Hematopoietic multipotent progenitor cell treated with erythropoietin and hydrocortisone succinate and interleukin-3 and kit ligand, for 15 days (in vitro differentiated cells): Measurements from ENCODE around the gene TNFRSF6B.

Experiments used
- DNase-seq: peaks from one replicate; pipeline ENCODE4 v3.0.0-alpha.2; 2015; ENCODE audit warnings: low spot score

The TNFRSF6B gene

GRCh38 chr20:63737945-63738686 lies 41.7 kb downstream of the TNFRSF6B start:
- DNase-seq, result no peak

DNA sequence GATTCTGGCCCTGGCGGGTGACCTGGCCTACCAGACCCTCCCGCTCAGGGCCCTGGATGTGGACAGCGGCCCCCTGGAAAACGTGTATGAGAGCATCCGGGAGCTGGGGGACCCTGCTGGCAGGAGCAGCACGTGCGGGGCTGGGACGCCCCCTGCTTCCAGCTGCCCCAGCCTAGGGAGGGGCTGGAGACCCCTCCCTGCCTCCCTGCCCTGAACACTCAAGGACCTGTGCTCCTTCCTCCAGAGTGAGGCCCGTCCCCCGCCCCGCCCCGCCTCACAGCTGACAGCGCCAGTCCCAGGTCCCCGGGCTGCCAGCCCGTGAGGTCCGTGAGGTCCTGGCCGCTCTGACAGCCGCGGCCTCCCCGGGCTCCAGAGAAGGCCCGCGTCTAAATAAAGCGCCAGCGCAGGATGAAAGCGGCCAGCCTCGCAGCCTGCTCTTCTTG lies 42.3 kb downstream of the TNFRSF6B start:
- no peak for DNase-seq

DNA sequence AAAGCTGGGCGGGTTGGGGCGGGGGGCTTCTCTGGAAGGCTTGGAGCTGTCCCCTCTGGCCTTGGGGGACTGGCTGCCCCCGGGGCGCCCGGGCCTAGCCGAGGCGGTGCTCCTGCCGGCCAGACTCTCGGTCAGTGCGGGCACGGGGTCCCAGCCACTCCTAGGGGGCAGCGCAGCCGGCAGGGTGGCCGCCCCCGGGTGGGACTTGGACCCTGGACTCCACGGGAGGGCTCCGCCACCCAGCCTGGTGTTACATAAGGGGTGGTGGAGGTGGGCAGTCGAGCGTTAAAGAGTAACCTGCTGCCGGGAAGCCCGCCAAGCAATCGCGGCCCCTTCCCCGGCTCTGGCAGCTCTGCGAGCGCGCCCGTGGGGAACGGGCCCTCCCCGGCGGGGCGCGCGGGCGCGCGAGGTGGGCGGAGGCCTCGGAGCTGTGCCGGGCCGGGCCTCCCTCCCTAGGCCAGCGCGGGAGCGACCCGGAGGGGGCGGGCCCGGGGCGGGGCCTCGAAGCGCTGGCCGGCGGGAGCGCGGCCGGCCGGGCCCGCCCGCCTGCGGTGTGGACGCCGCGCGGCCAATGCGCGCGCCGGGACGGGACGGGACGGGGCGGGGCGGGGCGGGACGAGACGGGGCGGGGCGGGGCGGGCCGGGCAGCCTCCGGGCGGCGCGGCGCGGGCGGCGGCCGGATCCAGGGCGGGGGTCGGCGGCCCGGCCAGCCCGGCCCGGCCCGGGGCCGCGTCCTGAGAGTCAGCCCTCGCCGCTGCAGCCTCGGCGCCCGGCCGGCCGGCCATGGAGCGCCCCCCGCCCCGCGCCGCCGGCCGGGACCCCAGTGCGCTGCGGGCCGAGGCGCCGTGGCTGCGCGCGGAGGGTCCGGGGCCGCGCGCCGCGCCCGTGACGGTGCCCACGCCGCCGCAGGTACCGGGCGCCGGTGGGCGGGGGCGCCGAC lies 42.9 kb downstream of the TNFRSF6B start, which contains the start of gene SLC2A4RG:
SLC2A4RG (plus strand) TSS at position 647 of the 940 bp plus-strand sequence; CDS start at position 784, 137 bp downstream.
- peak; percentile 81 for DNase-seq

DNA sequence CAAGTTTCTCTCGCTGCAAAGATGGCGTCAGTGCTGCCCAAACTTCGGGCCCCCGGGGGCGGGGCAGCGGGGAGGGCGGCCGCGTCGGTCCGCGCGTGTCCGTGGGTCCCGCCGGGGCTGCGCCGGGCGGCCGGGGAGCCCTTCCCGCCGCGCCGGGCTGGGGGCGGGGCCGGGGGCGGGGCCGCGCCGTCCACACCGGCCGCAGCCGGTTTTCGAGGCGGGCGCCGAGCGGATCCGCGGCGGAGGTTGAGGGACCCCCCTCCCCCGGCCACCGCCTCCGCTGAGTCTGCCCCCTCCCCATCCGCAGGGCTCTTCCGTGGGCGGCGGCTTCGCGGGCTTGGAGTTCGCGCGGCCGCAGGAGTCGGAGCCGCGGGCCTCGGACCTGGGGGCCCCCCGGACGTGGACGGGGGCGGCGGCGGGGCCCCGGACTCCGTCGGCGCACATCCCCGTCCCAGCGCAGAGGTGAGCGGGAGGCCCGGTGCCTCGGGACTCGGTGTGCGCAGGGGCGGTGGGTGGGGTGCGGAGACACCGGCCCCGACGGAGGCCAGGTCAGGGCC lies 43.7 kb downstream of the TNFRSF6B start:
- DNase-seq, result peak; percentile 36

DNA sequence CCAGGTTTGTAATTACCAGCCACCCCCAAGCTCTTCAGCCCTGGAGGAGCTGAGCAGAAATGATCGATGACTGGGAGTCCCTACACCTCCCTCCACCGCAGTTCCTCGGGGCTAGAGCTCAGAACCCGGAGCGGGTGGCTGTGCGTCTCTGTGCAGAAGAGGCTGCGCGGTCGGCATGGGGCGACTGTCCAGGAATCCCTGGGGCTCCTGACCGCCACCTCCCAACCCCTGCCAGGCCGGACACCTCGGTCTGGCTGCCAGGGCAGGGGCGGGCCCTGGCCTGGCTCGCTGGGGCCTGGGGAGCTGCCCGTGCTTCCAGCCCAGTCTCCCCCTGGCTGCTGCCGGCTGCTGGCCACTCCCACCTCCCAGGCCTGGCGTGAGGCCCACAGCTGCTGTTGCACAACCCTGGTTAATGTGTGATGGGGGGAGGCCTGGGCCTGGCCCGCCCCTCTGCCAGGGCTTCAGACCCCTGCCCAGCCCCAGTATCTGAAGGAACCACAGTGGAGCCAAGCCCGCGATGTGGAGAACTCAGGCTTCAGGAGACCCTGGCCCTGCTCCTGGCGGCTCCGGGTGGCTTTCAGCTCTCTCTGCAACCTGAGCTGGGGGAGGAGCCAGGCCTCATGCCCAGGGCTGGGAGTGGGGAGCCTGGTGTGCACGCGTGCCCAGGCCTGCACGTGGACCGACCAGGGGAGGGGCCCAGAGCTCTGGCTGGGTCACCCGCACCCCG lies 44.3 kb downstream of the TNFRSF6B start:
- peak; percentile 60 for DNase-seq

GRCh38 chr20:63741354-63741675 lies 44.9 kb downstream of the TNFRSF6B start:
- DNase-seq, result no peak

GRCh38 chr20:63741676-63742380 lies 45.4 kb downstream of the TNFRSF6B start:
- DNase-seq, result no peak

DNA sequence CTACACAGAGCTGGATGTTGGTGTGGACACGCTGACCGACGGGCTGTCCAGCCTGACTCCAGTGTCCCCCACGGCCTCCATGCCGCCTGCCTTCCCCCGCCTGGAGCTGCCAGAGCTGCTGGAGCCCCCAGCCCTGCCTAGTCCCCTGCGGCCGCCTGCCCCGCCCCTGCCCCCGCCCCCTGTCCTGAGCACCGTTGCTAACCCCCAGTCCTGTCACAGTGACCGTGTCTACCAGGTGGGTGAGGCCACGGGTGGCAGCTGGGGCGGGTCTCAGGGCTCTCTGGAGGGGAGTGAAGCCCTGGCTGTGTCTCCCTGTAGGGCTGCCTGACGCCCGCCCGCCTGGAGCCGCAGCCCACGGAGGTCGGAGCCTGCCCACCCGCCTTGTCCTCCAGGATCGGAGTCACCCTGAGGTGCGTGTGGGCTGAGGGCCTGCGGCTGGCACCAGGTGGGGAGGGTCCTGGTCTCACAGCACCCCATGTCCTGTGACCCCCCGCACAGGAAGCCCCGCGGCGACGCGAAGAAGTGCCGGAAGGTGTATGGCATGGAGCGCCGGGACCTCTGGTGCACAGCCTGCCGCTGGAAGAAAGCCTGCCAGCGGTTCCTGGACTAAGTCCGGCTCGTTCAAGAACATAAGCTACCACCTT lies 46.1 kb downstream of the TNFRSF6B start:
- DNase-seq, result no peak

GRCh38 chr20:63743210-63743970 lies 46.9 kb downstream of the TNFRSF6B start:
- DNase-seq, result no peak

DNA sequence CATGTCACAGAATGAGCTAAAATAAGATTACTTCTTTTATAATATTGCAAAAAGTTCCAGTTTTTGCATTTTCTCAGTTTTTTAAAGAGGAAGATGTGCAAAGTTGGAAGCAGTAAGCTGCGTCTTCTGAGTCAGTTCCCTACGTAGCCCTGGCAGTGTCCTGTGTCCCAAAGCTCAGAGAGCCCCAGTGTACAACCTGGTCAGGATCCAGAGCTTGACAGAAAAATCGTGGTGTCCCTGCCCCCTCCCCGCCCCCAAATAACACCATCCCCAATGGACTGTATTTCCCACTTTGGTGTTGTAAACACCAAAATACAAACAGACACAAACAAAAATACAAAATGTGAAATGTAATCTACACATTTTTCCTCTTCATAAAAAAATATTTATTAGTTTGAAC lies 47.7 kb downstream of the TNFRSF6B start:
- no peak for DNase-seq

DNA sequence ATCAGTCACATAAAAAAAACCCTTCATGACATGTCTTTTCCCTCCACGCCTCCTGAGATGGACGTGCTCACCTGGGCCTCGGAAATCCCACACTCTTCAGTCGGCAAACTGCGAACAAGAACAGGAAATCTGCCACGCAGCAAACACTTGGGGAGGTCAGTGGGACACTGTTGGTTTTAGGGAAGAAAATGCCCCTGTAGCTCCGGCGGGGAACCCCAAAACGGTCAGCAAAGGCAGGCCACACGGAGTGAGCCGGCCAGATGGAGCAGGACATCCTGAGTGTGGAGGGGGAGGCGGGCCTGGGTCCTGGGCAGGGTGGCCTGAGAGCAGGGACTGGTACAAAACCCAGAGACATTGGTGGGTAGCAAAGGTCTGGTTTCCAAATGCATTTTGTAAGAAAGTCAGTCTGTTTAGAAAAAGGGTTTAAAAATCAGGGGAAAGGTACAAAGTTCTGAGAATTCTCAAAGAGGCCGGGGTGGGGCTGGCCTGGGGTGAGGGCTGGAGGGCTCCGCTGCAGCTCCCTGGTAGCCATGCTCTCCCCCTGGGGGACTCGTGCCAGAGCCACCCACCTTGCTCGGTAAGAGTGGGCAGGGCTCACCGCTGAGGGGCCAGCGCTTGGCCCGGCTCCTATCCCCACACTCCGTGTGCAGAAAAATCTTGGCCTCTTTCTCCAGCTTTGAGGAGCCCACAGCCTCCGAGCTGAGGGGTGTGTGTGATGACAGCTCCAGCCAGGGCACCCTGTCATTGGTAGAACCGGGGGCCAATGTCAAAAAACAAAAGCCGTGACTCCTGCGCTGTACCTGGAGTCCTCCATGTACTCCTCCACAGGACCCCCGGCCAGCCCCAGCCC lies 48.3 kb downstream of the TNFRSF6B start:
- no peak for DNase-seq

GRCh38 chr20:63745424-63745805 lies 49.0 kb downstream of the TNFRSF6B start:
- no peak for DNase-seq

- no peak for DNase-seq
Observed at GRCh38 chr20:63745961-63746731, 49.7 kb downstream of the TNFRSF6B start.

GRCh38 chr20:63746751-63747315 lies 50.4 kb downstream of the TNFRSF6B start:
- DNase-seq, result no peak

GRCh38 chr20:63747622-63748069 lies 51.2 kb downstream of the TNFRSF6B start:
- DNase-seq, result no peak
